ENCODE results near the gene IRF2BP2.
"Not testable (repeated sequence)": the region's sequence is repeated elsewhere in the genome, so short reads cannot be mapped to it uniquely, and the experiment has no call there.

The IRF2BP2 gene

GRCh38 chr1:234610061-234610665, at the start of gene IRF2BP2:
Gene IRF2BP2 (minus strand): TSS chr1:234610178. CDS start chr1:234609494, 684 bp downstream.
- DNase-seq, result peak; percentile 75 to 83

- no peak for DNase-seq
These were observed 49.6 kb upstream of the IRF2BP2 start for GRCh38 chr1:234659538-234659937.

- no peak for DNase-seq
These were observed 48.2 kb upstream of the IRF2BP2 start for GRCh38 chr1:234658138-234658537.

GRCh38 chr1:234656944-234657654, 47.1 kb upstream of the IRF2BP2 start:
- DNase-seq, result no peak

GRCh38 chr1:234656070-234656895, 46.3 kb upstream of the IRF2BP2 start:
- DNase-seq, result no peak

GRCh38 chr1:234655328-234656069, 45.5 kb upstream of the IRF2BP2 start:
- no peak for DNase-seq

- no peak for DNase-seq
These were observed 44.2 kb upstream of the IRF2BP2 start for GRCh38 chr1:234654002-234654733.

GRCh38 chr1:234649432-234650081, 39.6 kb upstream of the IRF2BP2 start:
- DNase-seq, result no peak

- no peak for DNase-seq
These were observed 37.8 kb upstream of the IRF2BP2 start for GRCh38 chr1:234647758-234648157.

GRCh38 chr1:234647245-234647644, 37.3 kb upstream of the IRF2BP2 start:
- no peak for DNase-seq

GRCh38 chr1:234645964-234646363, 36.0 kb upstream of the IRF2BP2 start:
- no peak for DNase-seq

- no peak for DNase-seq
These were observed 35.5 kb upstream of the IRF2BP2 start for GRCh38 chr1:234645474-234645953.

GRCh38 chr1:234644928-234645327, 35.0 kb upstream of the IRF2BP2 start:
- DNase-seq, result no peak

GRCh38 chr1:234643850-234644134, 33.8 kb upstream of the IRF2BP2 start:
- DNase-seq, result no peak

- DNase-seq, result no peak
These were observed 33.3 kb upstream of the IRF2BP2 start for GRCh38 chr1:234643111-234643849.

- no peak for DNase-seq
These were observed 32.5 kb upstream of the IRF2BP2 start for GRCh38 chr1:234642428-234642827.

- DNase-seq, result no peak
These were observed 30.0 kb upstream of the IRF2BP2 start for GRCh38 chr1:234639961-234640360.

- DNase-seq, result no peak
These were observed 29.1 kb upstream of the IRF2BP2 start for GRCh38 chr1:234638832-234639799.

GRCh38 chr1:234634922-234635321, 24.9 kb upstream of the IRF2BP2 start:
- not testable (repeated sequence) for DNase-seq

- no peak for DNase-seq
These were observed 24.4 kb upstream of the IRF2BP2 start for GRCh38 chr1:234634387-234634786.
